Measurements from ENCODE around the gene PPP6R1. TPM values are rescaled to one million over a fixed set of nuclear protein-coding genes. Genes with fewer than 3 reads are reported as not detected.
A peak's percentile ranks its signal among the peaks of the same experiment; 100 is the strongest.

PPP6R1 gene
- total and polyA plus RNA-seq, 2 of the 13 experiments (the other 11 are each of a cell fraction or from before 2014, with no cell fraction given) = 25.8 to 54.0 TPM

- TF ChIP-seq ZSCAN31 (CRISPR knock-in tag; IDR thresholded peaks at IDR 0.05; ENCODE audit: low read depth) (peak; percentile 44; the same call in 1 of the 2 replicates), THAP11 (CRISPR knock-in tag; IDR thresholded peaks at IDR 0.05) (0 out of 2 replicates have a peak, but pooled peaks have one; percentile 2), ZNF558 (CRISPR knock-in tag; IDR thresholded peaks at IDR 0.05; ENCODE audit: borderline replicate concordance) (0 out of 2 replicates have a peak, but pooled peaks have one; percentile 53), BHLHE40 (IDR thresholded peaks at IDR 0.05; ENCODE audit: low read length) (no peak), ZNF674 (CRISPR knock-in tag; IDR thresholded peaks at IDR 0.05; ENCODE audit: low read depth) (no peak), EED (CRISPR knock-in tag; IDR thresholded peaks at IDR 0.05) (peak; percentile 68; the same call in 1 of the 2 replicates), ZNF431 (CRISPR knock-in tag; IDR thresholded peaks at IDR 0.05; ENCODE audit: borderline replicate concordance, low read depth) (0 out of 2 replicates have a peak, but pooled peaks have one; percentile 34), POGK (CRISPR knock-in tag; conservative IDR thresholded peaks at IDR 0.05) (peak; percentile 76), MED1 (CRISPR knock-in tag; IDR thresholded peaks at IDR 0.05) (0 out of 2 replicates have a peak, but pooled peaks have one; percentile 9), ELF4 (CRISPR knock-in tag; IDR thresholded peaks at IDR 0.05; ENCODE audit: borderline replicate concordance) (0 out of 2 replicates have a peak, but pooled peaks have one; percentile 37), MXD1 (CRISPR knock-in tag; IDR thresholded peaks at IDR 0.05) (0 out of 2 replicates have a peak, but pooled peaks have one; percentile 18), TGIF2 (CRISPR knock-in tag; IDR thresholded peaks at IDR 0.05) (peak; percentile 99)
Measured at GRCh38 chr19:55257461-55258420, 1.1 kb downstream of the PPP6R1 start (continued).
